Esophagus squamous epithelium (tissue), 4 donors: ENCODE data around the gene CDK11B.

Experiments
- POLR2A ChIP-seq, 4 donors: fragments of 450-650 bp; IDR thresholded peaks; one replicate each; pipeline ENCODE4 v1.6.1; 2017; ENCODE audit warnings: antibody characterized with exemption in 4 of 4, mild to moderate bottlenecking in 4 of 4, moderate library complexity in 3 of 4
- TF ChIP-seq, protein P1 (sequence below), 6 experiments: fragments of 450-650 bp in 4 of 6; fragments of 200-600 bp in 2 of 6; sonication (generic) in 2 of 6; IDR thresholded peaks; one replicate each; pipeline ENCODE4 v1.5.1; 2016 to 2019; ENCODE audit warnings: antibody characterized with exemption in 6 of 6, mild to moderate bottlenecking in 4 of 6, moderate library complexity in 4 of 6

GRCh38 chr1:1606232-1606631 is 52.6 kb downstream of the CDK11B start:
- TF ChIP-seq, protein P1, sequence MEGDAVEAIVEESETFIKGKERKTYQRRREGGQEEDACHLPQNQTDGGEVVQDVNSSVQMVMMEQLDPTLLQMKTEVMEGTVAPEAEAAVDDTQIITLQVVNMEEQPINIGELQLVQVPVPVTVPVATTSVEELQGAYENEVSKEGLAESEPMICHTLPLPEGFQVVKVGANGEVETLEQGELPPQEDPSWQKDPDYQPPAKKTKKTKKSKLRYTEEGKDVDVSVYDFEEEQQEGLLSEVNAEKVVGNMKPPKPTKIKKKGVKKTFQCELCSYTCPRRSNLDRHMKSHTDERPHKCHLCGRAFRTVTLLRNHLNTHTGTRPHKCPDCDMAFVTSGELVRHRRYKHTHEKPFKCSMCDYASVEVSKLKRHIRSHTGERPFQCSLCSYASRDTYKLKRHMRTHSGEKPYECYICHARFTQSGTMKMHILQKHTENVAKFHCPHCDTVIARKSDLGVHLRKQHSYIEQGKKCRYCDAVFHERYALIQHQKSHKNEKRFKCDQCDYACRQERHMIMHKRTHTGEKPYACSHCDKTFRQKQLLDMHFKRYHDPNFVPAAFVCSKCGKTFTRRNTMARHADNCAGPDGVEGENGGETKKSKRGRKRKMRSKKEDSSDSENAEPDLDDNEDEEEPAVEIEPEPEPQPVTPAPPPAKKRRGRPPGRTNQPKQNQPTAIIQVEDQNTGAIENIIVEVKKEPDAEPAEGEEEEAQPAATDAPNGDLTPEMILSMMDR (IDR thresholded peaks at IDR 0.05): no peak
- TF ChIP-seq POLR2A (IDR thresholded peaks at IDR 0.05): no peak
